Thymus (tissue), 11 donors: ENCODE measurements around the gene RPN2. TPM values are rescaled to one million over a fixed set of nuclear protein-coding genes. Genes with fewer than 3 reads are reported as not detected.

Source experiments
- DNase-seq, 9 donors: peaks; one replicate each; pipeline ENCODE4 v3.0.0-alpha.2; 2013; ENCODE audit warnings: low spot score in 9 of 9, low read depth in 6 of 9, missing footprints in 1 of 9
- H3K27ac ChIP-seq, 2 donors: one replicate each; pipeline ENCODE4 v1.5.1; 2013; ENCODE audit warnings: control low read depth in 1 of 2, low read depth in 1 of 2, low read length in 1 of 2, mild to moderate bottlenecking in 1 of 2, moderate library complexity in 1 of 2
- H3K27me3 ChIP-seq, 2 donors: one replicate each; pipeline ENCODE4 v1.5.1; 2013; ENCODE audit warnings: low read length in 1 of 2; ENCODE audit not compliant: control insufficient read depth in 2 of 2, insufficient read depth in 1 of 2
- H3K36me3 ChIP-seq, 2 donors: one replicate each; pipeline ENCODE4 v1.5.1; 2013; ENCODE audit warnings: low read length in 1 of 2, mild to moderate bottlenecking in 1 of 2, moderate library complexity in 1 of 2; ENCODE audit not compliant: control insufficient read depth in 2 of 2, insufficient read depth in 2 of 2
- H3K4me1 ChIP-seq, 2 donors: one replicate each; pipeline ENCODE4 v1.5.1; 2013; ENCODE audit warnings: low read length in 2 of 2; ENCODE audit not compliant: control insufficient read depth in 2 of 2, insufficient read depth in 2 of 2
- H3K4me3 ChIP-seq, 2 donors: one replicate each; pipeline ENCODE4 v1.5.1; 2013; ENCODE audit warnings: low read length in 2 of 2, control low read depth in 1 of 2, mild to moderate bottlenecking in 1 of 2
- H3K9me3 ChIP-seq, 2 donors: one replicate each; pipeline ENCODE4 v1.5.1; 2013; ENCODE audit warnings: low read length in 1 of 2, mild to moderate bottlenecking in 1 of 2; ENCODE audit not compliant: control insufficient read depth in 2 of 2, insufficient read depth in 1 of 2
- WGBS: extraction: QIAGEN DNeasy Blood & Tissue Kit; methylation state at CpG from one replicate; pipeline ENCODE4 v1.1.7; 2013; 5-methylcytosine and 5-hydroxymethylcytosine counted together
- polyA plus RNA-seq: library from polyadenylated mRNA; stranded (reverse); fragments of 200-250 nt; gene quantifications from one replicate; pipeline ENCODE4 v1.2.3, GENCODE V29; 2013
- total RNA-seq: library from RNA; stranded (reverse); fragments of 120-200 nt; gene quantifications from one replicate; pipeline ENCODE4 v1.2.4, GENCODE V29; 2013
- donor health status: healthy.

RPN2 gene
- total and polyA plus RNA-seq, 2 donors, result 70.0 to 156 TPM

DNA sequence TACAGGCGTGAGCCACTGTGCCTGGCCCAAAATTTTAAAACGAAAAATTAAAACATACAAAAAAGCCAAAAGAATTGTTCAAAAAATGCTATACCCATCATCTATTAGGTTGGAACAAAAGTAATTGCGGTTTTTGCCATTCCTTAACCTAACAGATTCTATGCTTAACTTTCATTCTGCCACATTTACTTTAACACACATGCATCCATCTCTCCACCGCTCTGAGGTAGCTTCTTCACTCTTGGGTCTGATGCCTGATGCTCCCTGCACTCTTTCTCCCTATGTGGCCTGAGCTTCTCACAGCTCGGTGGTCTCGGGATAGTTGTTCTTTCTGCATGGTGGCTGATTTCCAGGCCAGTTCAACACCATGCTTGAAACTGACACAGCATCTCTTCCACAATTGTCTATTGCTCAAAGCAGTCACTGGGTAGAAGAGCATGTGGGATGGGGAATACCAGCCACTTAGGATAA is 105.6 kb downstream of the RPN2 start:
- 99% methylated on average over 6 of the region's 6 CpGs for WGBS
- Histone ChIP-seq H3K4me1 (peaks cover 0 to 4% of the 10 kb centered on the region in 2 donors), H3K27me3 (no peaks in the 10 kb centered on the region), H3K4me3 (no peak overlapping the region), H3K36me3 (no peaks in the 10 kb centered on the region), H3K27ac (no peak overlapping the region), H3K9me3 (no peaks in the 10 kb centered on the region)
- DNase-seq, result no peak

DNA sequence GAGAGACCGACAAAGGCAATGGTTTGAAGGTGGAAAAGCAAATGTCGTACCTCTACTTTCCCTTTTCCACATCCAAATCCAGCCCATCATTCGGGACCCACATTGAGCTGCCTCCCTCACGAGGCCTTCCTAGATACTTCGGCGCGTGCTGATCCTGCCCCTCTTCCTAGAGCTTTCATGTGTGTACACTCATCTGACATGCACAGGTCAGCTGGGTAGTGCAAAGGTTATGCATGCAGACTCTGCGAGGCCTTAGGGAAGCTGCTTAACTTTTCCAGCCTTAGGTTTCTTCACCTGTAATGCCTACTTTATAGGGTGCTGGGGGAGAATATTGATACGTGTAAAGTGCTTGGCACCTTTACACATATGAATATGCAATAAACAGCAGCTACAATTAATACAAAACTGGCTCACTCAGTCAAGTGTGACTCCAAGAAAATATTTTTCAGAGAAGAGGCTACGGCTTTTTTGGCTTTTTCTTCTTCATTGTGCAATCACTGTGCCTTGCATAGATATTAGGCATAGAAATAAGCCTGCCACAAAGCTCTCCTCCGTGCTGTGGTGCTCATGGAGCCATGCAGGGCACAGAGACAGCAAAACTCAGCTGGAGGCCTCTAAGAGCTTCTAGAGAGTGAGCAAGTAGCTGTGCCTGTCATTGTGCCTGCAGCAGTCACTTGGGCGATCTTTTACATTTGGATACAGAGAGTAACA is 106.7 kb downstream of the RPN2 start:
- Histone ChIP-seq H3K4me1 (peaks cover 3 to 13% of the 10 kb centered on the region in 2 donors), H3K4me3 (no peak overlapping the region), H3K27ac (no peak overlapping the region), H3K9me3 (no peaks in the 10 kb centered on the region), H3K36me3 (no peaks in the 10 kb centered on the region), H3K27me3 (no peaks in the 10 kb centered on the region)
- DNase-seq, result no peak
- 96% methylated on average over 12 of the region's 12 CpGs for WGBS

DNA sequence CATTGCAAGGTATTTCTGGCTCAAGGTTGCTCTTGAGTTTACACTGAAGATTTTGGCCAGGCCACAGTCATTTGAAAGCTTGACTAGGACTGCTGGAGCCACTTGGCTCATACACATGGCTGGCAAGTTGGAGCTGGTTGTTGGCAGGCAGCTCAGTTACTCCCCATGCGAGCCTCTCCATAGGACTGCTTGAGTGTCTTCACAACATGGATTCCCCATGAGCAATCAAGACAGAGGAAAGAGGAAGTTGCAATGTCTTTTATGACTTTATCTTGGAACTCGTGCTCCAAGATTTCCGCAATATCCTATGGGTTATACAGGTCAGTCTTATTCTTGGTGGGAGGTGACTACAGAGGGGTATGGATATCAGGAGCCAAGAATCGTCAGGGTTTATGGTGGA is 109.0 kb downstream of the RPN2 start:
- no peak for DNase-seq
- Histone ChIP-seq H3K4me3 (no peak overlapping the region), H3K27ac (no peak overlapping the region), H3K27me3 (no peaks in the 10 kb centered on the region), H3K4me1 (peaks cover 3 to 14% of the 10 kb centered on the region in 2 donors), H3K9me3 (no peaks in the 10 kb centered on the region), H3K36me3 (peaks cover 0 to 7% of the 10 kb centered on the region in 2 donors)
- WGBS, result 95% methylated on average over 4 of the region's 4 CpGs

DNA sequence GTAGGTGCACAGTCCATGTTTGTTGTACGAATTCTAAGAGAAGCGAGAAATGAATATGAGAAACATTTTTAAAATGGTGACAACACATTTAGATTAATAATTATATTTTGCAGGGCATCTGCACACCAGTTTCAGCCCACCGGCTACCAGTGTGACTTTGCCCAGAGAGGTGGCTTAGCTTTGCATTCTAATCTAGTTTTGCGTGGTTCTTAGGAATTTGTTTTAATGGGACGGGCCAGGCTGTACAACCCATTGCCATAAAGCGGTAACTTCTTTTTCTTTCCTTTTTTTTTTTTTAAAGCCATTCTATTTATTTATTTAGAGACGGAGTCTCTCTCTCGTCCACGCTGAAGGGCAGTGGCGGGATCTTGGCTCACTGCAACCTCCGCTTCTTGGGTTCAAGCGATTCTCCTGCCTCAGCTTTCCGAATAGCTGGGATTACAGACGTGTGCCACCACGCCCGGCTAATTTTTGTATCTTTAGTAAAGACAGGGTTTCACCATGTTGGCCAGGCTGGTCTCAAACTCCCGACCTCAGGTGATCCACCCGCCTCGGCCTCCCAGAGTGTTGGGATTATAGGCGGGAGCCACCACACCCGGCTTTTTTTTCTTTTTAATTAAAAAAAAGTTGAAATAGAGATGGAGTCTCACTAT is 111.2 kb downstream of the RPN2 start:
- WGBS, result 84% methylated on average over 21 of the region's 21 CpGs
- Histone ChIP-seq H3K36me3 (peaks cover 0 to 7% of the 10 kb centered on the region in 2 donors), H3K27me3 (no peaks in the 10 kb centered on the region), H3K4me3 (peak overlapping the region; percentile 76 to 90), H3K4me1 (peaks cover 3 to 17% of the 10 kb centered on the region in 2 donors), H3K27ac (peak overlapping the region; percentile 87 to 95), H3K9me3 (no peaks in the 10 kb centered on the region)
- DNase-seq, result no peak

Other genes starting within 250 kb of the RPN2 start
- 45.3 TPM for gene SAMHD1, start 227.6 kb upstream of the RPN2 start, total RNA-seq
- 86.2 TPM for gene SAMHD1, start 227.6 kb upstream of the RPN2 start, polyA plus RNA-seq
- 20.8 TPM for gene RBL1, start 83.3 kb upstream of the RPN2 start, total RNA-seq
- 4.1 TPM for gene RBL1, start 83.3 kb upstream of the RPN2 start, polyA plus RNA-seq
- 2.8 TPM for gene MROH8, start 218 bp downstream of the RPN2 start, total RNA-seq
- 3.2 TPM for gene MROH8, start 218 bp downstream of the RPN2 start, polyA plus RNA-seq
- gene GHRH, start 82.5 kb downstream of the RPN2 start, total RNA-seq, result 14.4 TPM
- gene GHRH, start 82.5 kb downstream of the RPN2 start, polyA plus RNA-seq, result 14.7 TPM
- 7.4 TPM for gene MANBAL, start 110.3 kb downstream of the RPN2 start, total RNA-seq
- gene MANBAL, start 110.3 kb downstream of the RPN2 start, polyA plus RNA-seq, result 44.8 TPM
- 4.4 TPM for gene SRC, start 166.8 kb downstream of the RPN2 start, total RNA-seq
- gene SRC, start 166.8 kb downstream of the RPN2 start, polyA plus RNA-seq, result 14.5 TPM